SK-N-SH treated with all-trans-retinoic acid at 6 μM for 48 hours (cell line): ENCODE measurements around the gene GOLT1A.

Source experiments
- CREB5 ChIP-seq: fragments of 250-450 bp; sonication (Bioruptor Pico); IDR thresholded peaks from 2 replicates; pipeline ENCODE4 v1.5.1; 2020; ENCODE audit warnings: low read depth, mild to moderate bottlenecking, moderate library complexity
- GLIS3 ChIP-seq: fragments of 250-450 bp; sonication (Bioruptor Pico); IDR thresholded peaks from 2 replicates; pipeline ENCODE4 v1.5.0; 2020; ENCODE audit warnings: mild to moderate bottlenecking, moderate library complexity
- PATZ1 ChIP-seq: fragments of 250-450 bp; sonication (Bioruptor Pico); IDR thresholded peaks from 2 replicates; pipeline ENCODE4 v1.8.0; 2020; ENCODE audit warnings: mild to moderate bottlenecking, moderate library complexity, borderline replicate concordance
- ZNF70 ChIP-seq: fragments of 450-650 bp; formaldehyde crosslinking; IDR thresholded peaks from 2 replicates; pipeline ENCODE4 v1.5.0; 2020; ENCODE audit warnings: mild to moderate bottlenecking, moderate library complexity

- no peak for TF ChIP-seq GLIS3 (CRISPR knock-in tag)
- TF ChIP-seq CREB5 (CRISPR knock-in tag): no peak
- TF ChIP-seq ZNF70 (CRISPR knock-in tag): no peak
- TF ChIP-seq PATZ1 (CRISPR knock-in tag): no peak
Measured at GRCh38 chr1:204206121-204206520, 7.7 kb downstream of the GOLT1A start.
